GM12801 (cell line): Measurements from ENCODE around the gene PPM1M.

ENCODE experiments used
- CTCF ChIP-seq: IDR thresholded peaks from one replicate; pipeline ENCODE4 v1.5.1; 2011; ENCODE audit warnings: control low read depth; ENCODE audit not compliant: insufficient read length; ENCODE audit errors: extremely low read depth

The PPM1M gene

GRCh38 chr3:52233108-52233591 is 12.4 kb upstream of the PPM1M start:
- no peak for TF ChIP-seq CTCF

DNA sequence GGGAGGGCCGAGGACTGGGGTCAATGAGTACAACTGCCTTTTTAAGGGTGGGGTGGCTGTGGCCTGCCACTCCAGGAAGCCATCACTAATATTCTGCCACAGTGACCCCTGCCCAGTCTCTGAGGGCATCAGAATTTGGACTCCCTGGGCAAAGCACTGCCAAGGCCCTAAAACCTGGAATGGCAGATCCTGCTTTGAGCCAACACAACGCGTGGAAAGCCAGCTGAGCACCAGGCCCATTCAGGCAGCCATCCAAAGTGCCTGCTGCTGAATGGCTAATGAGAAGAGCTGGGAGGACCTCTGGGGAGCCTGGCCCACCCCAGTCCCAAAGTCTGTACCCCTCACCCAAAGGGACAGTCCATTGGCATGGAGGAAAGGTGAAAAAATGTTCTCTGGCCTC is 11.6 kb upstream of the PPM1M start:
- no peak for TF ChIP-seq CTCF

DNA sequence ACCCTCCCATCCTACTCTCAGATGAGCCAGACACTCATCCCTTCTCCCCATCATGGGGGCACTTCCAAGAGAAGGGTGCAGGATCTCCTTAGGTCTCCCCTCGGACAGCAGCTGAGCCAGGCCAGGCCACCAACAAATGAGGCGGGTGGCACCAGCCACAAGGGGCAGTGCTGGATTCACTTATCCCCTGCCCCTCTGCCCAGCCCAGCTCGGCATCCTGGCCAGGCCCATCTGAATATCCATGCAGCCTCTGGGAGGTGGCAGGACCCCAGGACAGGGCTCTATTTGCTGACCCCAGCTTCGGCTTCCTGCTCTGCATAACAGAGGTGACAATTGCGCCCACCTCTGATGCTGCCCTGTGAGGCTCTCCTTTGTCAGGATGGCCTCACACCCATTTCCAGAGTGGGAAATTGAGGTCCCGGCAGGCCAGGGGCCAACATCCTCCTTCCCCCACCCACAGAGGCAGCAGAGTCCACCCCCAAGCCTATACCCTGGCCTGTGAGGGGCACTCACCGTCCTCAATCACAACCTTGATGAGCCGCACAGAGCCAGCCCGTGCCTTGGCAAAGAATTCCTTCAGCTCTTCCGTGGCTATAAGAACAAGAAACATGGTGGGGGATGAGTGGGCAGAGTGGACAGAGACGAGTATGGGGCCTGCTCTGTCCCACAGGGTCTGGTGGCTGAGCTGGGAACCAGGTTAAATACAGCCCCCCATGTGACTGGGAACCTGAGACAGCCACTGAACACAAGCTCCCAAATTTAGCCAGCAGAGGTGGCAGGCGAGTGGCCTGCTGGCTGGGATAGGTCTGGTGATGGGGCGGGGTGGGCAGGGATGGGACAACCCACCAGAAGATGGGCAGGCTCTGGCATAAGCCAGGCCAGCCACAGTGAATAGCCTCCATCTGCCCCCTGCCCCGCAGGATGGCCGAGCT is 10.8 kb upstream of the PPM1M start:
- no peak for TF ChIP-seq CTCF

- no peak for TF ChIP-seq CTCF
These were observed 9.1 kb upstream of the PPM1M start for GRCh38 chr3:52236424-52236886.

- TF ChIP-seq CTCF: no peak
These were observed 8.4 kb upstream of the PPM1M start for GRCh38 chr3:52237006-52237656.

DNA sequence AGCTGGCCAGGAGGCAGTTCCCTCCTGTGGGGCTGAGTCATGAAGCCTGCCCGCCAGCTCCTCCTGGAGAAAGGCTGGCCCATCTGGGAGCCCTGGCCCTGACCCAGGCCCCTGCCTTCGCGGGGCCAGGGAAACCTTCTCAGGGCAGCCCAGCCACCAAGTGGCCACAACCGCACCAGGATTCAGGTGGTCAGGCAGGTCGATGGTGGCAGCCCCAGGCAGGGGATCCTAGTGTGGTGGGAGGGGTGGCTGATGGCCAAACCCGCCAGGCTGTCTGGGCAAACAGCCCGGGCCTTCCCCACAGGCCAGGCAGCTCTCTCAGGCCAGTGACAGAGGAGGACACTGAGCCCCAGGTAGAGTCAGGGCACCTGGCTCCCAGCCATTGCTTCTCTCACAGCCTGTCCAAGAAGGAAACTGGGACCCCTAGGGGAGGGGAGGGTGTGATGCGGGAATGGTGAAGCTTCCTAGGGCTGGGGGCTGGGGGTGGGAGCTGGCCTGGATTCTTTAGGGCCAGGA is 7.8 kb upstream of the PPM1M start:
- TF ChIP-seq CTCF: no peak

DNA sequence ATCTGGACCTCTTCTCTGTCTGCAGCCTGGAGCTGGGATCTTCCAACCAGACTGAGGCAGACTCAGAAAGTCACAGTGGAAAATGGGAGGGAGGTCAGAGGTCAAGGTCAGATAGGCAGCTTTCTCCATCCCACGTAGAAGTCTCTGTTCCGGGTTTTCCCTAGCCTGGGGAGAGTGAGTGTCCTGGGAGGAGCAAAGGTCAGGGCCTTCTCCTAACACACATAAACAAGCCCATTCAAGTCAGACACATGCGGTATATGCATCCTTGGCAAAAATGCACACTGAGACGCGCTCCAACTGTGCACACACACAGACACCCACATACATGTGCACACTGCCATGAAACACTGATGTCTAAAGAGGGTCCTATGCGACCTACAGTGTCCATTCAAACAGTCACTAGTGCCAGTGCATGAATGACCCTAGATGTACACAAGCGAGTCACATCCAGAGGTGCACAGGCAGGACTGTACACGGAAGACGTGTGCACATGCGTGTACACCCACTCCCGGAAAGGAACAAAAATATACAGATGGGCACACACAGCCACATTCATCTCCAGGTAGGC is 7.3 kb upstream of the PPM1M start:
- no peak for TF ChIP-seq CTCF
